Stromal cell of bone marrow (primary cell): ENCODE data around the gene OLFML2B.
"Not testable (repeated sequence)": the region's sequence is repeated elsewhere in the genome, so short reads cannot be mapped to it uniquely, and the experiment has no call there.

Source experiments
- DNase-seq: peaks from one replicate; pipeline ENCODE4 v3.0.0-alpha.2; 2012; ENCODE audit warnings: low read depth

Gene OLFML2B

GRCh38 chr1:162035241-162035640 lies 11.6 kb upstream of the OLFML2B start:
- no peak for DNase-seq

DNA sequence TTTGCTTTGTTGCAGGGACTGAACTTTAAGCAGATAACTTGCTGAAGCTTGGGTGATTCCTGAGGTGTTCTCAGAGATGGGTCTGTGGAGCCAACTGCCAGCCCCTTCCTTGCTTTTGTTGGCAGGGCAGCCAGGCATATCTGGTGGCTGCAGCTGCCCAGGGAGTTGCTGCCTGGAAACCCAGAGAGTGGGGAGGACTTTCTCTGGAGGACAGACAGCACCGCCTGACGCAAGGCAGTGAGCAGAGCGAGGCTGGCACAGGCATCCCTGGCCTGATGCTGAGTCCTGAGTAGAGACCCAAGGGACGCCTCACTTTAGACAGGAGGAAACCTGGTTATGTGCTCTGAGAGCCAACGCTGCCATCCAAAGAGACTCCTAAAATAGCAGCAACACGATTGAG lies 9.8 kb upstream of the OLFML2B start:
- DNase-seq: no peak

DNA sequence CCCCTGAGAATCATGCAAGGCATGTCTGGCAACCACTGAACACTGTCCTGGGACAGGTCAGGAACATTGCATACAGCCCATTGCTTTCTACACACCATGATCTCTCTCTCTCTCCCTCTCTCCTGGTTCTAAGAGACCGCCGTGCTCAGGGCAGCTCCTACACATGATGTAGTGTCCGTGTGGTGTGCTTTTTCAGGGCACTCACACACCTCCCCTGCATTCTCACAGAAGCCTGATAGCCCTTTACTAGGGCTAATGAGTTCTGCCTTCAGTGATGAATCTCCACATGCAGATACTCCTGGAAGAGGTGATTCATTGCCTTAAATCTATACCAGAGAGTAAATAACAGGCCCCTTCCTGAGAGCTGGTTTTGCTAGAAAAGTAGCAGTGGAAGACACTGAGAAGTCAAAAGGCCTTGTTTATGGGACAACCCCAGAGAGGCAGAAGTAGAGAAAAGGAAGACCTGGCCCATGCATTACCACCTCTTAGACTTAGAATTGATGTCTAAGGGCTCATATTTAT lies 7.2 kb upstream of the OLFML2B start:
- DNase-seq: no peak

- DNase-seq: no peak
Measured at GRCh38 chr1:162029157-162029556, 5.5 kb upstream of the OLFML2B start.

GRCh38 chr1:162028726-162029125 lies 5.1 kb upstream of the OLFML2B start:
- DNase-seq: no peak

- no peak for DNase-seq
Measured at GRCh38 chr1:162026881-162027280, 3.2 kb upstream of the OLFML2B start.

DNA sequence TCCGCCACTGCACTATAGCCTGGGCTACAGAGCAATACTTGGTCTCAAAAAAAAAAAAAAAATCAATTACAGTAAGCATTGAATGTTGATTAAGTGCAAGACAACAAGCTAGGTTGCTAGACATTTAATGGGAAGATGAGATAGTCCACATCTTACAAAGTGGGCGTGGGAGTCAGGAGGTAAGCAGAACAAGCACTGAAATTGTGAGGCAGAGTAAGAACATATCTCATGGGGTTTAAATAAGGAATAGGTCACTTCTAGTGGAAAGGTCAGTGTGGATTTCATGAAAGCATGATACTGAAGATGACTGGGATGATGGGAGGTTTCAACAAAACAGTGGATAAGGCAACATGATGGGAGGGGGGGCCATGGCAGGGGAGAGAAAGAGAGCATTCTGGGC lies 1.9 kb upstream of the OLFML2B start:
- no peak for DNase-seq

GRCh38 chr1:162023181-162023546 lies 505 bp downstream of the OLFML2B start:
- no peak for DNase-seq

DNA sequence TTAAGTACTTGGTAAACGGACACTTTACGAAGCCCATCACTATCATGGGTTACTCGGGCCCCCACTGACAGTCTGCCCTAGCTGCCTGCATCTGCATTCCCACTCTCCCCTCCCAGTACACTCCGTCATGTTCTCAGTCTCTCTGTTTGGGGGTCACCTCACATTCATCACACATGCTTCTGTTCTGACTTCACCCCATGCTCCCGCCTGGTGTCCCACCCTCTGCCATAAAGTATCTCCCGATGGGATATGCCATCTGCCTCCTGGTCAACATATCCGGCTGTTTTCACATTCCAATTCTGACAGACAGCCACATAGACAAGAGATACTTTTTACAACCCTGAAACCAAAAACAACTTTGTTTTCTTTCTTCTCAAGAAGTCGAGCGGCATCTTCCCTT lies 1.0 kb downstream of the OLFML2B start:
- DNase-seq: no peak

DNA sequence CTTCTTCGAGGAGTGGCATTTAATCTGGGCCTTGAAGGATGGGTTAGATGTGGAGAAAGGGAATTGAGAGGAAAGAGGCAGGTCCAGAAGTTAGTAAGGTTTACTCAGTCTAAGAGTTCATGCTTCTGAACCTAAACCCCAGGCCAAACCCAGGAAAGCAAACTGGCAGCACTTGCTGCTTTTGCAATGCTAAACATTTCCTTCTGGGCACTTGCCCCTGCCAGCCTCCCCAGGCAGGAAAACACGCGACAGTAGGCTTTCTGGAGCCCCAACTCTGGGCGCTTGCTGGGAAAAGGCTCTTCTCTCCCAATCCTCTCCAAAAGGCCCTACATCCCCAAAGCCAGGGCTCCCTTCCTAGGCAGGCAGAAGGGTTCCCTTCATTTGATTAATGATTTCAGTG lies 2.5 kb downstream of the OLFML2B start:
- DNase-seq: no peak

DNA sequence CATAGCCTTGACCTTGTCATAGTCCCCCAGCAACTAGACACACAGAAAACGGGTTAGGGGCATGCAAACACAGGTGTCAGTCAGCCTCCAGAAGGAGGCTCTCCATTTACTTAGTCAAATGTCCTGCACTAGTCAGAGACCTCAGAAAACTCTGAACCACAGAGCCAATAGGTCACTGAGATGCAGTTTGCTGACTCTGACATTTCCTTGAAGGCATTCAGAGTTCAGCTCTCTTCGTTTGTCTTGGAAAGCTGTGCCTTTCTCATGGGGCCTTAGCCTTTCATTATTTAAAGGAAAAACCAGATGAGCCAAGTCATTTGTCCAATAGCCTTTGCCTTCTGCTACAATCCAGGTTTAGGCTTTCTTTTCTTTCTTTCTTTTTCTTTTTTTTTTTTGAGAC lies 3.5 kb downstream of the OLFML2B start:
- DNase-seq: peak; percentile 92

DNA sequence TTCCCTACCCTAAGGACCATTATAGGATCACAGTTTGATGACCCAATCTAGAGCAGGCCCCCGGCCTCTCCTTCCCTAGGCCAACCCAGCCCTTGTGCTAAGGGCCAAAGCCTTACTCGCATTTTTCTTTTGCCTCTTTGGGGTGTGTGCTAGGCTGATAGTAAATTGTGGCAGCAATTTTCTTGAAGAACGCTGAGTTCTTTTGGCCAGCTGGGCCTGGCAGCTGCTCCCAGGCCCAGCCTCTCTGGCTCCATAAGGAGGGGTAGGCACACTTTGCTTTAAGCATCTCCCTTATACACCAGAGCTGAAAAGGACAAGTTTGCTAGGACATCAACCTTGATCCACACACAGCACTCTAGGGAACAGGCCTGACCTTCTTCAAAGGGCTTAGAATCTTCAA lies 4.2 kb downstream of the OLFML2B start:
- DNase-seq: no peak

DNA sequence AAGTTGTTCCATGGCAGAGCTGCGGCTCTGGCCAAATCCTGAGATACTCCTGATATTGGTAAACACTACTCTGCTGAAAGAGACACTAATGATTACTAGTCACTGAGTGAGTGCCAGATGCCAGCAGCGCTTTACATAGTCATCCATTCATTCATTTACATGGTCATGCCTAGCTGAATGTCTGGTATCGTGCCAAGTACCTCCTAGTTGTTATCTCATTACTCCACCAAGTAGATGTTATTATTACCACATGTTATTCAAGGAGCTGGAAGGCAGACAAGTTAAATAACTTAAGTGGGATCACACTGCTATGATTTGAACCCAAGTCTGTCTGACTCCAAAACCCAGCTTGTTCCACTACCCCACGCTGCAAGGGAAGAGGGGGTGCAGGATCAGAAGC lies 4.7 kb downstream of the OLFML2B start:
- no peak for DNase-seq

DNA sequence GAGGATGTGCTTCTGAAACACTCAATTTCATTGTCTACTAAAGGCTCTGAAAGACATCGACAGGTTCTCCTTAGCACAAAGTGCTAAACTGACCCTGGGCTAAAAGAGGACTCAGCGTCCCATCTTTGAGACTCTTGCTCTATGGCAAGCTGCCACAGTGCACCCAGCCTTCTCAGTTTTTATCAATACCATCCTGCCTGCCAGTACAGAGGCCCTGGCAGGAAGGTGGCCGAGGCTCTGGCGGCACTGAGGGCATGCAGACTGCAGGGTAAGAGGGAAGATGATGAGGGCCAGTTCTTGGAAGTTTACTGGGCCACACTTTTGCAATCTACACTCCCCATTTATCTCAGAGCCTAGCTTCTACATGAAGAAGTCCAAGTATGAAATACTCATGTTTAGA lies 5.3 kb downstream of the OLFML2B start:
- no peak for DNase-seq

- DNase-seq: not testable (repeated sequence)
Measured at GRCh38 chr1:162017791-162018190, 5.9 kb downstream of the OLFML2B start.

- DNase-seq: no peak
Measured at GRCh38 chr1:162016631-162017030, 7.0 kb downstream of the OLFML2B start.

DNA sequence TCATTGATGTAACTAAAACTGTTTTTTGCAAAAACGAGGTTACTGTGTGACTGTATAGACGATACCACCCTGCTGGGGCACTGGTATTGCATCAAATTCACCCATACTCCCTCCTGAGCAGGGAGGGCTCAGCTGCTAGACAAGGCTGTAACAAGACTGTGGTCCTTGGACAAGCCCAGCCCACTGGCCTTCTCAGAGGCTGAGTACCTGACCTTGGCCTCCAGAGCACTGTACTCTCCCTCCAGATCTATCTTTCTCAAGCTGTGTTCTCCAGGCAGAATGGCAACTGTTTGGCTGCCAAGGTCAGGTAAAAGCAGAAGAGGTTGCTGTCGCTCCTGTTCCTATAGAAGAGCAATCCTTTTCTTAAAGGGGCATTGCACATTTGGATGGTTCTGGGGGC lies 8.5 kb downstream of the OLFML2B start:
- no peak for DNase-seq

GRCh38 chr1:162014202-162014601 lies 9.5 kb downstream of the OLFML2B start:
- DNase-seq: no peak

DNA sequence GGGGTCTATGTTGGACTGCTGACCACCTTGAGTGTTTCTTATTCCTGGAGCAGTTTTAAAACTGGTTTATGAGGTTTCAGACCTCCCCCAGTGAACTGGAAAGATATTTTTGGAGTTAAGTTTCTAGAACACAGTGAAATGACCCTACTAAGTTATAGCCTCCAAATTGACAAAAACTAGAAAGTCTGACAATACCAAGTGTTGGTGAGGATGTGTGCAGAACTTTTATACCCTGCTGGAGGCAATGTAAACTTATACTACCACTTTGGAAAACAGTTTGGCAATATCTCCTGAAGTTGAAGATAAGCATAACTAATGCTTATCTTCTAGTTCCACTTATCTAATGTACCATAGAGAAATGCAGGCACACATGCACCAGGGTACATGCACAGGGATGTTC lies 10.4 kb downstream of the OLFML2B start:
- no peak for DNase-seq

DNA sequence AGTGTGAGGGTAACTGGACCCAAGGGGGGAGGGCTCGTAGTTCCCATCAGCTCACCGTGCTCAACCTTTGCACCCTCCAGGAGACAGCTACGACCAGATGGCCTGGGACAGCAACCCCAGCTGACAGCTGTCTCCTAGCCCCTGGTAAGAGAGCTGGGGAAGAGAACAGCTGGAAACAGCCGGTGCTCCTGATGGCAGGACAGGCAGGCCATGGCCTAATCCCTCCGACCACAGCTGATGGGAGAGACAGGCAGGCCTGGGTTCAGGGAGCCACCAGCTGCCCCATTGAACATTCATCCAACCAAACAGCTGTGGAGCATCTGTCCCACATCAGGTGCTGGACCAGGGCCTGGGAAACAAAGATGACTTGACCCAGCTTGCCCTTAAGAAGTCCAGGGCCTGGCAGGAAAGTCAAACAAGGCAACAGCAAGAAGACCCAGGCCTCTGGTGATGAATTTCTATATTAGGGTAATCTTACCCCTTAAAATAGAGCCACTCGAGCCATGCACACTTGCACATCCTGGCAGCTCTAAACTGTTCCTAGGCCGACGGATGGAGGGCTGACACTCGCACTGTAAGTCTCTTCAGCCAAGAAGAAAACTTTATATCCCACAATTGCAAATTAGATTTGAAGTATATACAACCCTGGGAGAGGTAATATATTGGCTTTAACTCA lies 12.2 kb downstream of the OLFML2B start:
- DNase-seq: no peak

- DNase-seq: no peak
Measured at GRCh38 chr1:162010175-162010506, 13.5 kb downstream of the OLFML2B start.

DNA sequence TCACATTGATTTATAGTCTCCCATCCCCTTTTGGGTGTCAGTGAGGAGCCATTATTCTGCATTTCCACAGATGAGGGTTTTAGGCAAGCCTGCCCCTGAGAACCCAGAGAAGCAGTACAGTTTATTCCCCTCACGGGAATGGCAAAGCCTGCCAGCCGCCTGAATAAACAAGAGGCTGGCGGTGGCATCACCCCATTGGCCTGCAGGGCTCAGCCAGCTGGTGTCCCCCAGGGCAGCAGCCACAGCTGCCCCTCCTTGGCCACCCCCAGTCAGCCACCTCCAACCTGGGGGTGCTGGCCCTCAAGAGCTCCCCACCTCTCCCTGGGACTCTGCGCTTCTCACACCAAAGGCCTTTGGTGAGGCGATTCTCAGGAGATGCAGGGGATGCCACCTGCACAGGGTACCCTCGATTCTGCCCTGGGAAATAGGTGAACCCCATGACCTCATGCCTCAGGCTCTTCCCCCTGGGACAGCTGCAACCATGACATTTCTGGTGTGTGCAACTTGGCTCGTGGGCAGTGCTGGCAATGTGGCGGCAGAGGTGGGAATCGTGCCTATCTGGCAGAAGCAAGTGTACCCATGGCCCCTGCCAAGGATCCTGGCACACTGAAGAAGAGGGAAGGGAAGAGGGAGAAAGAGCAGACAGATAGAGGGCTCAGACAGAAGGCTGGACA lies 14.0 kb downstream of the OLFML2B start:
- DNase-seq: no peak

DNA sequence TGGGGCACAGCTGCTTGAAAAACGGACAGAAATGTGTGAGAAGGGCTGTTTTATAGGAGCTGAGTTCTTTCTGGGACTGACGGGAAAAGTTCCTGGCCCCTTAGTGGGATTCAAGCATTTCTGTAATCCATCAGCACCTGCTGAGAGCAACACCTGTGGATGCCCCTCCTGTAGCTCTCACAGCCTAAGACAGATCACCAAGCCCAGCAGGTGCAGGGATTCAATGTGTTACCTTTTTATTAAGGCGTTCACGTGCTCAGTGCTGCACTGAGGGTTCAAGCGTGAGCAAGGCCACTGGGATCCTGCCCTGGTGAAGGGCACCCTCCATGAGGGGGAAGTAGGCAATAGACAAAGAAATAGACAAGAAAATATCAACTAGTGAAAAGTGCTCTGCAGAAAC lies 14.9 kb downstream of the OLFML2B start:
- DNase-seq: no peak

DNA sequence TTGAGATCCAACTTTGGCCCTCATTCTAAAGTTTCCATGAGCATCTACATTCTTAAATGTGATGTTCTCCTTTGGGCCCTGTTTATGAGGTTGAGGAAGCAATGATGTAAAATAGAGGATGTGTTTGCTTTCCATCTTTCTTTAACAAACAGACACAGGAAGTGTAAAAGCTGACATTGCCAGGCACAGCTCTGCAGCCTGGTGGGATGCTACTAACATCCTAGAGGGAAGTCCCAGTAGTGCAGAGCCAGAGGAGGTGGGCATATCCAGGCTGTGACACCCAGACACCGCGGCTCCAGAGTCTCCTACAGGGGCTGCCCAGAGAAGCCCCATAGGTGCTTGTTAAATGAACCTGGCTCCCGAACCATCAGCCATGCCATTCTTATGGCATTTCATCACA lies 16.2 kb downstream of the OLFML2B start:
- no peak for DNase-seq
